Common myeloid progenitor, CD34-positive (primary cell): Measurements from ENCODE around the gene IGF2BP1.
"Not testable (repeated sequence)": the region's sequence is repeated elsewhere in the genome, so short reads cannot be mapped to it uniquely, and the experiment has no call there.

Source experiments
- CTCF ChIA-PET: fragments of 350-600 bp; sonication (Branson Sonifier 250); formaldehyde crosslinking; loops from one replicate; lab custom pipeline; 2021; ENCODE audit warnings: antibody characterized with exemption; lab: Charles Lee
- POLR2A ChIA-PET: fragments of 350-600 bp; sonication (Branson Sonifier 250); formaldehyde crosslinking; loops from one replicate; lab custom pipeline; 2021; ENCODE audit warnings: antibody characterized with exemption; lab: Charles Lee
- DNase-seq, 3 donors: peaks; one replicate each; pipeline versions ENCODE4 v3.0.0 to v3.0.0-alpha.2; 2013
- H3K27ac ChIP-seq, 2 experiments: 1 replicate in 1 of 2; 2 replicates in 1 of 2; pipeline ENCODE4 v1.7.0; 2013; ENCODE audit warnings: inconsistent platforms in 2 of 2, low read length in 2 of 2, mild to moderate bottlenecking in 2 of 2, low read depth in 1 of 2, moderate library complexity in 1 of 2; ENCODE audit not compliant: severe bottlenecking in 2 of 2, insufficient read depth in 1 of 2, poor library complexity in 1 of 2
- H3K27me3 ChIP-seq, 5 experiments: replicated peaks in 2 of 5; 1 replicate in 3 of 5; 2 replicates in 2 of 5; pipeline versions ENCODE4 v1.6.1 to v1.7.0; 2013; ENCODE audit warnings: low read length in 4 of 5, mild to moderate bottlenecking in 2 of 5, moderate library complexity in 2 of 5, inconsistent platforms in 1 of 5; ENCODE audit not compliant: insufficient read depth in 5 of 5, control insufficient read depth in 4 of 5
- H3K36me3 ChIP-seq, 4 experiments: 1 replicate in 2 of 4; 2 replicates in 2 of 4; pipeline versions ENCODE4 v1.6.1 to v1.7.0; 2013; ENCODE audit warnings: low read length in 3 of 4, control low read depth in 1 of 4, mild to moderate bottlenecking in 1 of 4; ENCODE audit not compliant: control insufficient read depth in 4 of 4, insufficient read depth in 4 of 4
- H3K4me1 ChIP-seq, 4 experiments: 1 replicate in 3 of 4; 2 replicates in 1 of 4; pipeline versions ENCODE4 v1.6.1 to v1.7.1; 2013; ENCODE audit warnings: low read length in 3 of 4, mild to moderate bottlenecking in 3 of 4, control low read depth in 1 of 4, inconsistent platforms in 1 of 4, moderate library complexity in 1 of 4; ENCODE audit not compliant: control insufficient read depth in 4 of 4, insufficient read depth in 4 of 4; ENCODE audit errors: control extremely low read depth in 1 of 4
- H3K4me3 ChIP-seq, 7 experiments: 1 replicate in 4 of 7; 2 replicates in 3 of 7; pipeline versions ENCODE4 v1.5.1 to v1.7.0; 2013; ENCODE audit warnings: mild to moderate bottlenecking in 7 of 7, low read length in 6 of 7, moderate library complexity in 6 of 7, inconsistent platforms in 2 of 7, low read depth in 2 of 7, control low read depth in 1 of 7; ENCODE audit not compliant: insufficient read depth in 4 of 7, control insufficient read depth in 1 of 7; ENCODE audit errors: extremely low read depth in 1 of 7
- H3K9me3 ChIP-seq, 5 experiments: 1 replicate in 4 of 5; 2 replicates in 1 of 5; pipeline versions ENCODE4 v1.6.1 to v1.7.1; 2013; ENCODE audit warnings: low read length in 4 of 5, mild to moderate bottlenecking in 2 of 5, inconsistent platforms in 1 of 5, low read depth in 1 of 5, moderate library complexity in 1 of 5; ENCODE audit not compliant: control insufficient read depth in 4 of 5, insufficient read depth in 2 of 5; ENCODE audit errors: control extremely low read depth in 1 of 5
- WGBS: methylation state at CpG from one replicate; pipeline ENCODE4 v1.1.5; 2013; ENCODE audit not compliant: insufficient coverage; 5-methylcytosine and 5-hydroxymethylcytosine counted together

Gene IGF2BP1

DNA sequence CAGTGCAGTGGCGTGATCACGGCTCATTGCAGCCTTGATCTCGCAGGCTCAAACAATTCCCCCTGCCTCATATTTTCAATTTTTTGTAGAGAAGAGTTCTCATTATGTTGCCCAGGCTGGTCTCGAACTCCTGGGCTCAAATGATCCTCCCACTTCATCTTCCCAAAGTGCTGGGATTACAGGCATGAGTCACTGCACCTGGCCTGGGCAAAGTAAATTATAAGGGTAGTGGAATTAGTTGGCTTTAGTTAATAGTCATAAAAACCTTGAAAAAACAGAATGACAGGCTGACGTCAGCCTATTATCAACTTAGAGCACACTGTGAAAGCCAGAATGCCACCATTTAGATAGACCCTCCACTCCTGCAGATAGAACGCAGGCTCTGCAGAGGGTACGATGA lies 91.9 kb downstream of the IGF2BP1 start:
- Histone ChIP-seq H3K36me3 (no peaks in the 10 kb centered on the region), H3K9me3 (peaks cover 0 to 2% (median 0%) of the 10 kb centered on the region in 5 experiments), H3K4me3 (no peak overlapping the region), H3K27ac (no peak overlapping the region), H3K4me1 (no peaks in the 10 kb centered on the region), H3K27me3 (peaks cover 0 to 9% (median 6%) of the 10 kb centered on the region in 5 experiments)
- DNase-seq: no peak
- ChIA-PET POLR2A (no interaction called here), CTCF (interaction anchor here (1.6 kb wide), 1 partner anchor 12 kb away, joined by 3 read pairs; no protein-coding TSS in a partner anchor)
- 100% methylated on average over 2 of the region's 7 CpGs for WGBS

DNA sequence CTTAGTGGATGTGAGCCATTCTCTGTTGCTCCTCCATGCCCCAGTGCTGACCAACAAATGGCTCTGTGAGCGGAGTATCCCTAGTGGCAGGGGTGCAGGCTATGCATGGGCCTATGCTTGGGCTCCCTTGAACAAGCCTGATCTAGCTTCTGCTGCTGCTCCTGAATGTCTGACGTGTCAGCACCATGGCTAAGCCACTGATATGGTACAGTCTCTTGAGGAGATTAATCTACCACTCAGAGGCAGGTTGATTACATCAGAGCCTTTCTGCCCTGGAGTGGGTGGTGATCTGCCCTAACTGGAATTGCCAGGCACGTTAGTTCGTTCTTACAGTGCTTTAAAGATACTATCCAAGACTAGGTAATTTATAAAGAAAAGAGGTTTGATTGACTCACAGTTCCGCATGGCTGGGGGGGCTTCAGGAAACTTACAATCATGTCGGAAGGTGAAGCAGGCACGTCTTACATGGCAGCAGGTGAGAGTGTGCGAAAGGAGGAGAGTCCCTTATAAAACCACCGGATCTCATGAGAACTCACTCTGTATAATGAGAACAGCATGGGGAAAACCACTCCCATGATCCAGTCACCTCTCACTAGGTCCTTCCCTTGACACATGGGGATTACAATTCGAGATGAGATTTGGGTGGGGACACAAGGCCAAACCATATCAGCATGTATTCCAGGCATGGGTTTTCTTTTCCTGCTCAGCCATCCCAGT lies 93.9 kb downstream of the IGF2BP1 start:
- H3K4me3 ChIP-seq: no peak overlapping the region
- H3K36me3 ChIP-seq: no peaks in the 10 kb centered on the region
- no peak for DNase-seq
- POLR2A ChIA-PET: no interaction called here
- H3K27ac ChIP-seq: no peak overlapping the region
- H3K27me3 ChIP-seq: peaks cover 0 to 6% (median 4%) of the 10 kb centered on the region in 5 experiments
- H3K4me1 ChIP-seq: no peaks in the 10 kb centered on the region
- WGBS: 85% methylated on average over 4 of the region's 10 CpGs
- CTCF ChIA-PET: no interaction called here
- H3K9me3 ChIP-seq: peaks cover 0 to 2% (median 0%) of the 10 kb centered on the region in 5 experiments

GRCh38 chr17:49093131-49093530 lies 95.9 kb downstream of the IGF2BP1 start:
- Histone ChIP-seq H3K27ac (no peak overlapping the region), H3K4me1 (no peaks in the 10 kb centered on the region), H3K9me3 (peaks cover 0 to 2% (median 0%) of the 10 kb centered on the region in 5 experiments), H3K27me3 (peaks cover 0 to 3% (median 0%) of the 10 kb centered on the region in 5 experiments), H3K36me3 (no peaks in the 10 kb centered on the region), H3K4me3 (no peak overlapping the region)
- ChIA-PET CTCF (no interaction called here), POLR2A (no interaction called here)
- DNase-seq: no peak
- 93% methylated on average over 3 of the region's 10 CpGs for WGBS

- peaks cover 0 to 3% (median 0%) of the 10 kb centered on the region in 5 experiments for H3K27me3 ChIP-seq
- H3K9me3 ChIP-seq: no peaks in the 10 kb centered on the region
- DNase-seq: peak; percentile 43 to 81 (median 58)
- H3K36me3 ChIP-seq: no peaks in the 10 kb centered on the region
- H3K4me1 ChIP-seq: no peaks in the 10 kb centered on the region
- ChIA-PET CTCF (interaction anchor here (0.7 to 0.8 kb wide), 2 partner anchors 13 to 72 kb away, joined by 3 to 4 read pairs; no protein-coding TSS in a partner anchor), POLR2A (interaction anchor here (0.7 kb wide), 1 partner anchor 935 kb away, joined by 3 read pairs; no protein-coding TSS in a partner anchor)
- H3K27ac ChIP-seq: no peak overlapping the region
- H3K4me3 ChIP-seq: no peak overlapping the region
Measured at GRCh38 chr17:49100601-49101000, 103.4 kb downstream of the IGF2BP1 start.

DNA sequence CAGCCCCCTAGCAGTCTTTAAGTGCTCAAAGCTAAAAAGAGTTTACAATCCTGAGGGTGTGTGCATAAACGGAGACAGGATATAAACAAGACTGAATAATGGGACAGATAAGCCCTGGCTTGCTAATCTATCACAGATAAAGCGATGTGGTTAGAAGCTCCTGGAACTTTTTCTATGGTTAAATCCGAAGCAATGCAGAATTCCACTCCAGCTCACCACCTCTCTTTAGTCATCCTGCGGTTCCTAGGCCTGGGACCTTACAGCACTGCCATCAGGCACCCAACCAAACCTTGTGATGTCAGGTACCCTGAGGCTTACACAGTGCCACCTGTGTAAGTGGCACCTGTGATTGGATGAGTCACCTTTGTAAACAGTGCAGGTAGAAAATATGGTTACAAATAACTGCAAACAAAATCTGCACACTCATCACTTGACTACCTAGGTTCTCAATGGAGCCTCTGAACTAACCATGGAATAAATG lies 103.9 kb downstream of the IGF2BP1 start:
- H3K9me3 ChIP-seq: no peaks in the 10 kb centered on the region
- H3K36me3 ChIP-seq: no peaks in the 10 kb centered on the region
- ChIA-PET CTCF (interaction anchor here (0.8 to 1.2 kb wide), 2 partner anchors 13 to 101 kb away, joined by 3 read pairs; no protein-coding TSS in a partner anchor), POLR2A (interaction anchor here (0.7 kb wide), 1 partner anchor 935 kb away, joined by 3 read pairs; no protein-coding TSS in a partner anchor)
- no peak overlapping the region for H3K4me3 ChIP-seq
- peaks cover 0 to 3% (median 0%) of the 10 kb centered on the region in 5 experiments for H3K27me3 ChIP-seq
- no peaks in the 10 kb centered on the region for H3K4me1 ChIP-seq
- no peak overlapping the region for H3K27ac ChIP-seq
- WGBS: 83% methylated on average over 3 of the region's 4 CpGs
- peak in 1 of 3 donors; percentile 10 for DNase-seq

- POLR2A ChIA-PET, H3K4me1 ChIP-seq, H3K27ac ChIP-seq, H3K27me3 ChIP-seq, H3K36me3 ChIP-seq, DNase-seq, H3K4me3 ChIP-seq, CTCF ChIA-PET, H3K9me3 ChIP-seq: not testable (repeated sequence)
- 100% methylated on average over 7 of the region's 14 CpGs for WGBS
Measured at GRCh38 chr17:49103360-49103759, 106.2 kb downstream of the IGF2BP1 start.

- no peaks in the 10 kb centered on the region for H3K36me3 ChIP-seq
- H3K4me1 ChIP-seq: no peaks in the 10 kb centered on the region
- CTCF ChIA-PET: no interaction called here
- H3K9me3 ChIP-seq: no peaks in the 10 kb centered on the region
- no peak for DNase-seq
- POLR2A ChIA-PET: no interaction called here
- 100% methylated on average over 6 of the region's 8 CpGs for WGBS
- peaks cover 0 to 10% (median 0%) of the 10 kb centered on the region in 5 experiments for H3K27me3 ChIP-seq
- H3K4me3 ChIP-seq: no peak overlapping the region
- no peak overlapping the region for H3K27ac ChIP-seq
Measured at GRCh38 chr17:49104511-49105074, 107.4 kb downstream of the IGF2BP1 start.
